Brain pericyte (primary cell): ENCODE measurements around the gene IPMK.
A peak's percentile ranks its signal among the peaks of the same experiment; 100 is the strongest.

Experiments used
- DNase-seq: peaks from one replicate; pipeline ENCODE4 v3.0.0-alpha.2; 2012; ENCODE audit warnings: low read depth, low spot score

Gene IPMK

DNA sequence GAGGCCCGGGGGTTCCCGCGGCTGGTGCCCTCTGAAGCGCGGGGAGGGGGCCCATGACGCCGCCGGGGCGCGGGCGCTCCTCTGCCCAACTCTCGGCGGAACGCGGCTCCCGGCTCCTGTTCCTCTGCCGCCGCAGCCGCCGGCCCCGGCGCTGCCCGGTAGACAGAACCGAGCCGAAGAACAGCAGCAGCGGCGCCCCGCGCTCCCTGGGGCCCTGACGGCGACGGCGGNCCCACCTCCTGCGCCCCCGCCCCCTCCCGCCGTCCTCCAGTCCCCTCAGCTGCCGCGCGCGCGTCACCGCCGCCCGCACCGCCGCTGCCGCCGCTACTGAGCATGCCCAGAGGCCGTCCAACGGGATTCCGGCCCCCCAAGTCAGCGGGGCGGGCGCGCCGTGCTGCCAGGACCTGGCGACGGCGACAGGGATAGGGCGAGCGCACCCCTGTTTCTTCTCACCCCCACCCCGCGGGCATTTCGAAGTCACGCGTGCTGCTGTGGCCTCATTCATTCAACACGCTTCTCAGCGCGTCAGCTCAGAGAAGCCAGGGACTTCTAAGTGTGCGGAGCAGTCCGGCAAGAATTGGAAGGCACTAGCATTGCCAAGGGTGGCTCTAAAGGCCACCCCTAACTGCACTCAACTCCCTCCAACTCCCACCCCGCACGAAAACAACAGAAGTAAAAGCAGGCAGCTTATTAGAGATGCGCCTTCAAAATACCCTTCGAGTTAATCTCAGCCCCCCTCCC, at the start of gene IPMK:
Gene IPMK (minus strand): TSS at position 182 of the 741 bp plus-strand sequence. CDS start 283 bp downstream, outside the sequence.
- peak; percentile 56 for DNase-seq

DNA sequence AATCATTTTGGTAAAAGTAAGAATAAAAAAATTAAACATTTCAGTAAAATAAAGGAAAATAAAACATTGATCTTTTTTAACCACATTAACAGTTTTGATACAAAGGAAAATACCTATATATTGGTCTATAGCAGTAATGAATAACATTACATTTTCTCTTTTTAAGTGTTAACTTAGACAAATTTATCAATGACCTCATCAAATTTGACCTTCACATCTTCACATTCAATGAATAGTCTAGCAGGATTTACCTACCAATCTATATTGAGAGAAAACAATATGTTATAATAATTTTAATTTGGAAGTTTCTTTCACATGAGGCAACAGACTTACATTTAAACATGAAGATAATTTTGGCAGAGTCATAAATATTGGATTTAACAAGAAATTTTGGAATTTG, 49.2 kb upstream of the IPMK start:
- DNase-seq: no peak

DNA sequence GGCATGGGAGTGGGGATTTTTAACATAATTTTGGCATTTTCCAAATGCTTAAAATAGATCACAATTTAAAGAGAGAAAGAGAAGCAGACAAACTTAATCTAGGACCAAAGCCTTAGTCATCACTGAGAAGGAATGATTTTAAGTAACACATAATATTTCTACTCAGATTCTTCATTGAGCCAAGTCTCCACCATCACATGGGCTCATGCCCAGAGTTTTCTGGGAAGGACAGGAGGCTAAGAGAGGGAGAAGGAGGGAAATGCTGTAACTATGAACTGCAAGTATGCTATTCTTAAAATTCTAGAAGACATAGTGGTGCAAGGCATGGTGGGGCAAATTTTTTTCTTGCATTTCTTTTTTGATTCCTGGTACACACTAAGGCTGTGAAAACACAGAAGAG, 43.3 kb upstream of the IPMK start:
- no peak for DNase-seq

DNA sequence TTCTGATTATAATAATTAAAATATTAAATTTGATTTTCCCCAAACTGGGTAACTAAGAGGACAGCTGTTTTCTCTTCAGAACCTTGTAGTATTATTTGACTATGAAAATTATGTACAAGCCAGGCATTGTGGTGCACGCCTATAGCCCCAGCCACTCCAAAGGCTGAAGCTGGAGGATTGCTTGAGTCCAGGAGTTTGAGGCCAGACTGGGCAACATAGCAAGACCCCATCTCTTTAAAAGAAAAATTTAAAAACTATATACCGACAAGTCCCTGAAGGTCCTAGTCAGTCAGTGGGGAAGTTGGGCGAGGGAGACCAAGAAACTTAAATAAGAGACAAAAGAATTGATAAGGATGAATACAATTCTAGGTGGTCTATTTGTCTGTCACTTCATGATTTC, 40.0 kb upstream of the IPMK start:
- DNase-seq: no peak

DNA sequence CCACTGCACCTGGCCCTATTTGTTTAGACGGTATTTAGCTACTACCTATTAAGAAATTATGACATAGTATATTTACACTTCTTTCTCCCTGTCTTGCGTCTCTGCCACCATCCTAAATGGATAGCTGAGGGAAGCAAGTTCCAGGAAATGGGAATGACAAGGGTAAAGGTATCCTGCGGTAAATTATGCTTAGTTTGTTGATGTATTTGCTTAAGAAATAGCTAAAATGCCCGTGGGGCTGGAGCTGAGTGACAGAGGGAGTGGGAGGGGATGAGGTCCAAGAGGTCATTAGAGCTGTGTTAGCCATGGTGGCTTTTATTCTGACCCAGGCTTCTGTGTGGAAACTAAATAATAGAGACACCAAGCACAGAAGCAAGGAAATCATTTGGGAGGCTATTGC, 38.1 kb upstream of the IPMK start:
- DNase-seq: no peak

DNA sequence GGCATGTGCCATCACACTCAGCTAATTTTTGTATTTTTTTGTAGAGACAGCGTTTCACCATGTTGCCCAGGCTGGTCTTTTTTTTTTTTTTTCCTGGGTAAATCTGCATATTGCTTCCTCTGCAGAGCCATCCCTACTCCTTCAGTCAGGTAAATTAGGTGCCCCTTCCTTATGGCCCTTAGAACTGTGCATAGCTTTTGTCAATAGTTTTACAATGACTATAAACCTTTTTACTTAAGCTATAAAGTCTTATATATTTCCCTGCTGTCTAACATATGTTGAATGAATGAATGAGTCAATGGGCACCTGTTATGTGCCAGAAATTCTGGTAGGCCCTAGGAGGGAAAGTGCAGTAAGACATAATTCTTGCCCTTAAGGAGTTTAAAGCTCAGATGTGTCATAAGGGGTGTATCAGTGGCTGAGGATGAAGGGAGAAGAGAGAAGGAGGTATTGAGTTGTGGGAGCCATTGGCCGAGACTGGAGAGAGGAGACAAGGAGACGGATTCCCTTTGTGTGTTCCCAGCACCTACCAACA, 36.5 kb upstream of the IPMK start:
- no peak for DNase-seq

DNA sequence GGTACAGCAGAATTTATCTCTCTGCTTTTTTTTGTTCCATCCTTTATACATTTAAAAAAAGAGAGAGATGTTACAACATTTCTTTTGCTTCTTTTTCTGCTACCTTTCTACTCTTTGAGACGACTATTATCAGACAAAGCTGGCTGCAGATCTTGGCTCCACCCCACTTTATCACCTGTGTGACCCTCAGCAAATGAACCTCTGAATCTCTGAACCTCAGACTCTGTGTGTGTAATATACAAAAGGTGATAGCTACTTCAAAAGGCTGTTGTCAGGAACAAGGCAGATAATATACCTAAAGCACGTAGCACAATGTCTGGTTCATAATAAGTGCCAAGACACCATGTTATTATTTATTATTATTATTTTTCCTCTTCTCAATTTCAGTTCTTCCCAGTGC, 34.6 kb upstream of the IPMK start:
- DNase-seq: no peak

DNA sequence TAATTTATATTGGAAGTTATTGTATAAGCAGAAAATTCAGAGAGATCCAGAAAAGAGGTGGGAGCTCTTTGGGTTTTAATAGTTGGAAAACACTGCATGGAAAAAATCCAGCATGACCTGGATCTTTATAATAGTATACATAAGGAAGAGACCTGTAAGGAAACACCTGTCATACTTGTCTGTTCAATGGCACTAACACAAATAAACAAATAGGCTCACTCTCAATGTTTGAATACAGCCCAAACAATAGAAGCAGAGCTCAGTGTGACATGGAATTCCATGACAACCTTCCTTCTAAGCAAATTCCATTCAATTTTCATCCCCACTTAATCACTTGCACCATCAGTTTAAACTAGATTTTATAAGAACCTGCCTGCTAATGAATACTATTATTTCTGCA, 33.0 kb upstream of the IPMK start:
- DNase-seq: no peak

DNA sequence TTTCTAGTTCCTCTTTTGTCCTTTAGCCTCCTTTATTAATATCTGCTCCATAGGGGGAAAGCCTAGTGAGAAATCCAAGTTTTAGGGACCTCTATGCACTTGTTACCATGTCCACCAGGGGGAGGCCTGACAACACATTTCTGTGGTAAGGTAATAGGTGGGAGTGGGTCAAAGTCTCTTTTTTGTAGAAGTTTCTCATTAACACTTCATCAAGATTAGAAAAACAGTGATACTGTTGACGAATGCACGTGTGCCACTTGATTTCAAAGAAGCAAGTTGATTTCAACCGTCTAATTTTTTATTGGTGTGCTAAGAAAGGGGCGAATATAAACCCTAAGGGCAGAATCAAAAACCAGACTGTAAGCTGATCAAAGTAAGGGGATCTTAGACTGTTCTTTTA, 31.9 kb upstream of the IPMK start:
- DNase-seq: no peak

DNA sequence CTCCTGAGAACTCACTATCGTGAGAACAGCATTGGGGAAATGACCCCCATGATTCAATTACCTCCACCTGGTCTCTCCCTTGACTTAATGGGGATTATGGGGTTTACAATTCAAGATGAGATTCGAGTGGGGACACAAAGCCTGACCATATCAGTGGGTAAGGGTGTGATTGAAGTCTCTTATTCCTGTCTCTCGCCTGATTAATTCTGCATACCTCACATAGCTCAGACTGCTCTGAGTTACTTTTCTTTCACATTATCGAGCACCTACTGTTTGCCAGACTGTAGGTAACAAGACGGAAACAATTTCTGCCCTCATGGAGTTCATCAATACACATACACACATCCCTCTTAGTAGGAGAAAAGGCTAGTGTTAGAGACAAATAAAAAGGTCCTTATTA, 26.3 kb upstream of the IPMK start:
- DNase-seq: no peak

DNA sequence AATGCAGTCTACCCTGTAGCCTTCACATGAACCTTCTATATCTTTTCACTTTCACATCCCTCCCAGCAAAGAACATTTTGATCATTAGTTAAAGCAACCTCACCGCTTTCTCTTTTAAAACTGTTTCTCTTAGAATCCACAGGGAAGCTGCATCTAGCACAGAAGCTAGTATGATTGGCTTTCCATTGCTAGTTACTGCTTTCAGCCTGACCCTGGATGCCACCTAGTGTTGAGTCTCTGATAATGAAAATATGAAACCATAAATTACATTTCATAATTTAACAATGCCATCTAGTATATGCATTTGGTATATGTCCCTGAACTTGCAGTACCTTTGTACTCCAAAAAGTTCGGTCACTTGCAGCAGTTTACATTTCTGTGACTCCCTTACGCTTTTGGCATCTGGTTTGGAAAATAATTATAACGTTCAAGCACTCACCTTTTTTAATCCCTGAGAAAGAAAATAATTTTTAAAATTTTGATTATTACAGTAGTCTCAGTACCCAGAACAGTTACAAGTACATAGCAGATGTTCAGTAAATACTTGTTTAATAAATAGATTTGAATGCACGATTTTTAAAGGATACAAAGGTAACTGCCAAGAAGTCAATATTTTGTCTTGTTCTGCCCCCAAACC, 24.0 kb upstream of the IPMK start:
- DNase-seq: no peak

DNA sequence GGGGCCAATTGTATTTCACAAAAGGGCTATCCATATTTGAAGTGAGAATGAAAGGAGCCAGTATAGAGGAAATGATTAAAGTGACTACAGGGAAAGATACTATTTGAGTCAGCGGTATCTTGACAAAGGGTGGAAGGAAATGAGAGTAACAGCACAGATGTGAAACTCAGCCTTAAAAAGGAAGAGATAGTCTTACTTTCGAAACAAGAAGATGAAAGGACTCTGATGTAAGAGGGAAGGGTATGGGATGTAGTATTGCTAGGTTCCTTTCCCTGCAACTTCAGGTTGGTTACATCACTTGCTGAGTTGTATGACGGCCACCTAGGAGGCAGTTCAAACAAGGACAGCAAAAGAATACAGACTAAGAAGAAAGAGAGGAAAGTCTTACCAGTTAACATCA, 14.9 kb upstream of the IPMK start:
- no peak for DNase-seq

DNA sequence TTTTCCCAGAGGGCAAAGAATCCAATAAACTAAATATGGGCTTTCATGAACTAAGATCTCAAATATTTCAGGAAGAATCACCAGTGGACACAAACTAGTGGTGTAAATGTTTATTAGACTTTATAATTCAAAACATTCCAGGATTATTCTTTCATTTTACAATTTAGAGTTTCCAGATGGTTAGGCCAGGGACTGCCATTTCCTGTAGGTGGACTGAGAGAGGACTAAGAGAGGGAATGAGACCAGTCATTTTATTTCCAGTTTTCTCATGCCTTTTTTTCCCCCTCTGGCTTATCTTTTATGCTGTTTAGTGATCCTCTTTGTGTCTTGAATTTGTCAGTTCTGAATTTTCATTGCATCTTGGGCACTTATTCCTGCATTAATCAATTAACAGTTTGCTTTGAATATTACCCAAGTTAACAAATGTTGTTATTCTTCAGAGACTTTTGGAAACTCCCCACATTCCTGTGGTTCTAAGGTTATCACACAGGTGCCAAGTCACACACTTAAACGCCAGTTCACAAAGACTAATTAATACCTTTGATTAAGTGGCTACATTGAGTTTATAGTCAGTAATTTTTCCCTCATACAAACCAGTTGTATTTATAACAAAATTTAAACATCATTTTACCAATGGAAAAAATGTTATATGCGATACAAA, 13.5 kb upstream of the IPMK start:
- DNase-seq: no peak

DNA sequence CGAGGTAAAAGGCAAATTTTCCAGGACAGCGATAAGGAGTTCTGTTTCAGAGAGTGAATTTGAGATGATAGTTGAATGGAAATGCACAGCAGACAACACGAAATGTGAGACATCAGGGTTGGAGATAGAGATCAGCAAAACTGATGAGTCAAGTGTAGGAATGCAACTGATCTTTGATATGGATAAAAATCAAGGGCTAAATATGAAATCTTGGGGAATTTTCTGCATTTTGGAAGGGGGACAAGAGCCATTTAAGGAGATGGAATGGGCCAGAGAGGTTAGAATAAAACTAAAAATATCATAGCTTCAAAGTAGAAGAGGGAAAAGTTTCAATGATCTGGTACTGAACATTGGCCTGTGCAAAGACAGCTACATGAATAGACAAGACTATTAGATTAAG, 12.8 kb upstream of the IPMK start:
- DNase-seq: no peak

DNA sequence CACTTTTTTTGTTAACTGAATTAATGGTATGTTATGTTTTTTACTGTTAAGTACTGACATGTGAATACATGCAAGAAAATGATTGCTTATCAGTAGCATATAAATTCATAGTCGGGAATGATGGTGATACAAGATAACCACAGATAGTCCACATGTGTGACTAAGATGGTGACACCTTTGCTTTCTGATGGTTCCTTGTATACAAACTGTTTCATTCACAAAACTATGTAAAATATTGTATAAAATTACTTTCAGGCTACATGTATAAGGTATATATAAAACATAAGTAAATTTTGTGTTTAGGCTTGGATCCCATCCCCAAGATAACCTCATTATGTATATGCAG, 11.2 kb upstream of the IPMK start:
- DNase-seq: no peak

DNA sequence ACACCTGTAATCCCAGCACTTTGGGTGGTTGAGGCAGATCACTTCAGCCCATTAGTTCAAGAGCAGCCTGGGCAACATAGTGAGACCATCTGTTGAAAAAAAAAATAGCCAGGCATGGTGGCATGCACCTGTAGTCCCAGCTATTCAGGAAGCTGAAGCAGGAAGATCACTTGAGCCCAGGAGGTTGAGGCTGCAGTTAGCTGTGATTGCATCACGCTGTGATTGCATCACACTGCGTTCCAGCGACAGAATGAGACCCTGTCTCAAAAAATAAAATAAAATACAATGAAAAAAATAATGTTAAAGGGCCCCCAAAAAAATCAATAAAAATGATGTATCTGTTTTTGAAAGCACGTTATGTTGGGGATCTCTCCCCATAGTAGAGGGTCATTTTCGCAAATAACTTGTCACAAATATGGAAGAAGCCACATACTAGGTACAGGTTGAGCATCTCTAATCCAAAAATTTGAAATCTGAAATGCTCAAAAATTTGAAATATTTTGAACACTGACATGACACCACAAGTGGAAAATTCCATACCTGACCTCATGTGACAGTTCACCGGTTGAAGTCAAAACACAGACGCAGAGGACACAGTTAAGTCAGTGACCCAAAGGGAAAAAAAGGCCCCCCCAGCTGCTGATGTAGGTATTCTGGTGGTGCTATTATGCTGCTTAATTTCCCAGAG, 10.7 kb upstream of the IPMK start:
- no peak for DNase-seq

DNA sequence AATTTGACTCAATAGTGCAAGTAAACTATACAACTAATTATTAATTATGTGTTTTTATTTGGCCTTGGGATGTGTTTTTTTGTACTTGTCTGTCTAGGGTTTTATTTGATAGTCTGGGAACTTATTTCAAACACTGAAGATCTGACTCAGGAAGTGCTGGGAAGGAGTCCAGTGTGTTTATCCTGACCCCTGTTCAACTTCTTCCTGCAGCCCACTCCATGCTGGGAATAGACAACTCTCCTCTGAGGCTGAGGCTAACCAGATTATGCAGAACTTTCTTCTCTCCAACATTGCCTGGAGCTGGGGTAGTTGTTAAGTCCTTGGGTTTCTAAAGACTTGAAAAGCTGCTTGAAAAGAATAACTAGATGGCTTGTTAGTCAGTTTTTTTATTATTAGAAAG, 8.2 kb upstream of the IPMK start:
- DNase-seq: no peak

DNA sequence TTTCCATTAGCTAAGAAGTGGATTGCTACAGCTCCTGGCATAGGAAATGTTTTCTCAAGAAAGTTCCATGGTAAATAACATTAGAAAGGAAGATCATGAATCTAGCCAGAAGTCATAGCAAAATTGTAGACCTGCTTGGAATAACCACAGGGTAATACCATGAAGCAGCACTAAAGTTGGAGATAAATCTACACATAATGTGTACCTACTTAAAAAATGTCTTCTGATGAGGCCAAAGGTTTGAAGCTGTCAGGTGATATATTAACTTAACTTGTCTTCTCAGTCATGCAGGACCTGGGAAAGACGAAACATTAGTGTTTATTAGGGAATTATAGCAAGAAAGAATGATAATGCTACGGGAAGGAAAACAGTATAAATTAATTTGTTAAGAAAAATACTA, 7.6 kb upstream of the IPMK start:
- no peak for DNase-seq

DNA sequence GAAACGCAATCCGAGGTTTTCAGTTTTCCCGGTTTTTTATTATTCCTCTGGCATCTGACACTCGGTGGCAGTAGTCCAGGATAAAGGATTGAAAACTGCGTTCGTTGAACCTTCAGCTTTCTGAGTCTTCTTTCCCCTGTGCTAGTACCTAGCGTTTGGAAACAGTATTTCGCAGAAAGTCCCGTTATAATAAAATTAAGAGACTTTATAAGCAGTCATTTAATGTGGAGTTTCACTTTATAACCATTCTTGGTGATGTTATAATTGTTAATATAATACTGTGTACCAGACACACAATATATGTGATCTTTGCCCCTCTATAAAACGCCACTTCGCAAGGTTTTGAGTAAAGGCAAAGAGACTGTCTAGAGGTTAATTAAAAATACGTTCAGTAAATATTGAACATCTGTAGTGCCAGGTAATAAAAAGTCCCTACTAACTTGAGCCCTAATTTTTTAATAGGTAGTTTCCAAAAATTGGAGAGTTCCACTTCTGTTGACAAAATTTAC, 2.1 kb upstream of the IPMK start:
- DNase-seq: no peak

DNA sequence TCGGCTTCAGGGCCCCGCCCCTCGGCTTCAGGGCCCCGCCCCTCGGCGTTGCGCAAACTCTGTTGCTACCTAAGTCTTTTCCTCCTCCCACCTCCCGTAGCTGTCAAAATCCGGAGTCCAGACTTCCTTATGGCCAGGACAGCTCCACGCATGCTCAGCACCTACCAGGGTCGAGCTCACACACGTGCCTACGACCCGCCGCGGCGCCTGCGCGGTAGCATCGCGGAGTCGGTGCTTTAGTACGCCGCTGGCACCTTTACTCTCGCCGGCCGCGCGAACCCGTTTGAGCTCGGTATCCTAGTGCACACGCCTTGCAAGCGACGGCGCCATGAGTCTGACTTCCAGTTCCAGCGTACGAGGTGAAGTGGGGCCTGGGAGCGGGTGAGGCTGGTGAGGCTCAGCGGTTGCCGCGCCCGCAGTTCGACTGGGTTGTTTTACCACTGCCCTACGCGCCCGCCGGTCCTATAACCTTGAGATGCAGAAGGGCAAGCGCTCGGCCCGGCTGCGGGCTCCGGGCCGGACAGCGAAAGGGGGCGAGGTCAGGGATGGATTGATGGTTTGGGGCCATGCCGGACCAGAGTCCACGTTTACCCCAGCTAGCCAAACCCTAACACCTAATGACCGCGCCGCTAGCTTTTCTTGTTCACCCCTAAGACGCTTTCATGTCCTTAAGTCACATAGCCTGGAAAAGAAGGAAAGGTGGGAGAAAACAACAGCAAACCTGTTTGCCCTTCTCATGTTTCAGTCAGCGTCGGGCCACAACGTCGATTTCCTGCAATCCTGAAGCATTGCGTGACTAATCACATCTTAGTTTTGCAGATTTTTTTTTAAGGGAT, 1.5 kb upstream of the IPMK start, which contains the start of gene CISD1:
Gene CISD1 (plus strand): TSS at position 217 of the 836 bp plus-strand sequence. CDS start 112 bp downstream, at position 329.
- DNase-seq: peak; percentile 98

DNA sequence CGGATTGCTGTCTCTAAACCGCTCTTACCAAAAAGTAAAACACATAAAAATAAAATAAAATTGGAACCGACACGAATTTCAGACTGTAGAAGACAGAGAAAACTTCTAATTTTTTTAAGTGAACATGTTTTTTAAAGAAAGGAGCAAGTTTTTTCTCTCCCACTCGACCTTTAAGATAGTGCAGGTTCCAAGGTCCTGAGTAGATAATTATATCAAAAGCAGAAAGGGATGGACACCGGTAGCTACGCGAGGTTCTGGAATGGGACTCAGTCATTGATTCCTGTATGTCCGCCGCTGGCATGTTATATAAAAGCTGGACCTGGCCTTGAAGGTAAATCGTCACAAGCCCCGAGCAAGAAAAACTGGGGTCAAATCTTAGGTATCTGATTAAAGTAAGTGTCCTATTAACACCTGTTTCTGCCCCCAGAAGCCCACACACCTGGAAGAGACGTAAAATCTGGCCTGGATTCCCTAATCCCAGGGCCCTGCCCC, 806 bp upstream of the IPMK start:
- no peak for DNase-seq
